Stimulated activated CD4-positive, alpha-beta T cell treated with anti-CD3 and anti-CD28 coated beads, Interleukin-1b, Interleukin-23, amount 100 ng/mL, for 4 hours (primary cell): ENCODE measurements around the gene DMXL2.

ENCODE experiments used
- DNase-seq, 2 donors: peaks; one replicate each; pipeline ENCODE4 v3.0.0-alpha.2; 2020; ENCODE audit warnings: low read depth in 2 of 2

The DMXL2 gene

GRCh38 chr15:51414256-51414860, 208.2 kb downstream of the DMXL2 start:
- no peak for DNase-seq

GRCh38 chr15:51405693-51406523, 216.7 kb downstream of the DMXL2 start:
- no peak for DNase-seq

DNA sequence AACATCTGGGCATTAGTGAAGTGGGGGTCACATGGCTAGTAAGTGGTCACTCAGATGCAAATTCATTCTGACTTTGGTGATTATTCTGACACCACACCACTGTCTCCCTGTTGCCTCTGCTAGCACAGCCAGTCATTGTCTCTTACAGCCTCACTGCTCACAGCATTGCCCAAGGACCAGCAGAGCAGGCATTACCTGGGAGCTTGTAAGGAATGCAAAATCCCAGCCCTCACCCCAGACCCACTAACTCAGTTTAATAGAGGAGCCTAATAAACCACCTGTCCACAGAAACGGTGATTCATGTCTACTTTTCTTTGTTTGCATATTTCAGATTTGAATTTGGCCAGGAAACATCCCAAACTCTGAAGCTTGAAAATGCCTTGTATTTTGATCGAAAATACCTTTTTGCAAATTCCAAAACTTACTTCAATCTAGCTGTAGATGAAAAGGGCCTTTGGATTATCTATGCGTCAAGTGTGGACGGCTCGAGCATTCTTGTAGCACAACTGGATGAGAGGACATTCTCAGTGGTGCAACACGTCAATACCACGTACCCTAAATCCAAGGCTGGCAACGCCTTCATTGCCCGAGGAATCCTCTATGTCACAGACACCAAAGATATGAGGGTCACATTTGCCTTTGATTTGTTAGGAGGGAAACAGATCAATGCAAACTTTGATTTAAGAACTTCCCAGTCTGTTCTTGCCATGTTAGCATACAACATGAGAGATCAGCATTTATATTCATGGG, 218.4 kb downstream of the DMXL2 start:
- DNase-seq = no peak

DNA sequence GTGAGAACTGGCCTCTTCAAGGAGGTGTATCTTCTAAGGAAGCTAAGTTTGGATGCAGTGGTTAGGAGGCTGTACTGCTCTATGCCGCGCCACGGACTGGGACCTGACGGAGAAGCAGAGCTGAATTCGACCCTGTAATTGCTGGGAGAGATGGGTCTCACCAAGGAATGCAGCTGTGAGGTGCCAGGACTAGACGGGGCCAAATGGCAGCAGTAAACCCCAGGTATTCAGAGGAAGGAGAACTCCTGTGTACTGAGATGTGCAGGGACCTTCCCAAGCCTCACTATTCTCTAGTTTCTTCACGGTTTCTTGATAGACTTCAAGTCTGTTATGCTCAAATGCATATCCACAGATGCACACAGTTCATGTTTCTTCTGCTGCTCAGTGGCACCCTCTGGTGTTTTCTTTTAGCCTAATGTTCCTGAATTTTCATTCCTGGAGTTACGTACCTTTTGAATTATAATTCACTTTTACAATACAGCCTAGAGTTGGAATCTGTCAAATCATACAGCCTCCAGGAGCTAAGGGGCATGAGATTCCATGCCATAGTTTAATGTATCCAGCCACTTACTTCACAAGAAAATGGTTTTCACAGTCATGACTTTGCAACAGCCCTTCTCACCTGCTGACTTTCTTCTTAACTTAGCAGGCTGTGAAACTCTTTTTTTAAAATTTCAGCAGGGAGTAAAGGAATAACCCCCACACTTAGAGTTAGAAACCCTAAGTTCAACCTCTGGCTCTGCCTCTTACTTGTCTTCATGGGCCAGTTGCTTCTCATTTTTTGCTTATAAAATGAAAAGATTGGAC, 219.3 kb downstream of the DMXL2 start:
- no peak for DNase-seq

DNA sequence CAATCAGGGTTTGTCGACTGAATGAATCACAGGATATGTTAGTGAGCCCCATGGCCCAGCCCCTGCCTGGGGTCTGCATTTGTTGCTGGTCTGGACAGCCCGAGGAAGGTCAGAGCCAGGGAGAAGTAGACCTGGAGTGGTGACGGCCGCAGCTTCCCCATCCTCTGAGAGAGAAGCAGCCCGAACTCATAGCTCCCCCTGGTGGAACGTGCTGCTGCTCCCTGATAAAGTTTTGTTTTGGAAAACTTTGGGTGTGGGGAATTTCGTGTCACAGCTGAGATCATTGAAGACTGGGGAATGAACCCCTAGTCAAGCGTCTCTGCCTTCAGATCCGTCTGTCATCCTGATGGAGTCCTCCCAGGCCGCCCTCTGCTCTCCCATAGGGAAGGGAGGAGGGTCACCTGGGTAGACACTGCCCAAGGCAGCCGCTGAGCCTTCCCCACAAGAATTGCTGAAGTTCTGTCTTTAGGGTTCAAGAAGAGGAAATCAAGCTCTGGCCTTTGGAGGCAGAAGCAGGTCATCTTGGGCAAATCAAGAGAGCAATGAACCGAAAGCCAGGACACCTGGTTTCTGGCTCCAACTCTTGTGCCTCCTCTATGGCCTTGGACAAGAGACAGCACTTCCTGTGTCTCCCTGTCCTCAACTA, 220.6 kb downstream of the DMXL2 start:
- DNase-seq = no peak

DNA sequence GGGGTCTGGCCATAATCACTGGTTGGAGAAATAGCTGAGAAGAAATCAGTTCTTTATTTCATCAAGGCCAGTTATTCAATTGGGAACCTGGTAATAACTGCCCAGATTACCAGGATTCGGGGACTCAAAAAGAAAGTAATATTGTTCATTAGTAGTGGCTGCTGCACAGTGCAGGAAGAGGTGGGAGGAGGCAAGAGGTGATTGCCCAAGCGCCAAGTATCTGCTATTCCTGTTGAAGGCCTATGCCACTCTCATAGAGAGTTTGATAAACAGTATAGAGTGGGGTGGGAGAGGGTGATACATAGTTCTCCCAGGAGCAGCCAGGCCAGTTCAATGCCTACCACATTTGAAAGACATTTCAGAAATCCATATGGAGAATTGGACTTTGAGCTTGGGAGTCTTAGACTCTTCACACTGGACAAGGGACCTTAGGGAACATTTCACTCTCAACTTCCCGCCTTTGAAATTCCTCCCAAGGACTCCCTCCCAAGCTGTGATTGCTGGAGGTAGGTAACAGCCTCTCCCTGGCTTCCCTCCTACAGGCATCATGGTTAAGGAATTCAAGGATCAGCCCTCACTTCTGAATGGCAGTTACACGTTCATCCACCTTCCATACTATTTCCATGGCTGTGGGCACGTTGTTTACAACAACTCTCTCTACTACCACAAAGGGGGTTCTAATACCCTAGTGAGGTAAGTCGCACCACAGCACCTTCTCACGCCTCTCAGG, 221.4 kb downstream of the DMXL2 start:
- no peak for DNase-seq

- no peak for DNase-seq
Measured at GRCh38 chr15:51398626-51399025, 223.9 kb downstream of the DMXL2 start.
